Measurements from ENCODE around the gene CRABP1.
A peak's percentile ranks its signal among the peaks of the same experiment; 100 is the strongest.

CRABP1 gene

GRCh38 chr15:78347586-78348543 lies 7.7 kb downstream of the CRABP1 start:
- DNase-seq = no peak

- DNase-seq = no peak
Measured at GRCh38 chr15:78350058-78350457, 9.9 kb downstream of the CRABP1 start.

- DNase-seq = no peak
Measured at GRCh38 chr15:78351539-78351938, 11.4 kb downstream of the CRABP1 start.

GRCh38 chr15:78353093-78353492 lies 12.9 kb downstream of the CRABP1 start:
- DNase-seq = no peak

GRCh38 chr15:78355177-78355576 lies 15.0 kb downstream of the CRABP1 start:
- DNase-seq = no peak

GRCh38 chr15:78358102-78358870 lies 18.1 kb downstream of the CRABP1 start:
- no peak for DNase-seq

GRCh38 chr15:78359041-78359808 lies 19.1 kb downstream of the CRABP1 start:
- no peak for DNase-seq

- no peak for DNase-seq
Measured at GRCh38 chr15:78360367-78360801, 20.2 kb downstream of the CRABP1 start.

- DNase-seq = no peak
Measured at GRCh38 chr15:78360958-78361718, 21.0 kb downstream of the CRABP1 start.

- DNase-seq = no peak
Measured at GRCh38 chr15:78361771-78362506, 21.8 kb downstream of the CRABP1 start.

GRCh38 chr15:78362716-78363380 lies 22.7 kb downstream of the CRABP1 start:
- no peak for DNase-seq

GRCh38 chr15:78363381-78363734 lies 23.2 kb downstream of the CRABP1 start:
- no peak for DNase-seq

- DNase-seq = peak in 2 of 3 experiments; percentile 57 to 65
Measured at GRCh38 chr15:78364233-78364632, 24.1 kb downstream of the CRABP1 start.

GRCh38 chr15:78365917-78366316 lies 25.8 kb downstream of the CRABP1 start:
- no peak for DNase-seq

GRCh38 chr15:78366342-78366741 lies 26.2 kb downstream of the CRABP1 start:
- DNase-seq = no peak

GRCh38 chr15:78368651-78369050 lies 28.5 kb downstream of the CRABP1 start:
- no peak for DNase-seq

- no peak for DNase-seq
Measured at GRCh38 chr15:78369161-78369560, 29.0 kb downstream of the CRABP1 start.

GRCh38 chr15:78370013-78370412 lies 29.9 kb downstream of the CRABP1 start:
- DNase-seq = no peak

GRCh38 chr15:78372880-78373279 lies 32.7 kb downstream of the CRABP1 start:
- no peak for DNase-seq

GRCh38 chr15:78374436-78375393 lies 34.6 kb downstream of the CRABP1 start:
- no peak for DNase-seq

All from NCI-H1417 (cell line).